Panc1 (cell line): ENCODE measurements around the gene FDXACB1.

ENCODE experiments used
- CTCF ChIP-seq: fragments of 450-650 bp; IDR thresholded peaks from 2 replicates; pipeline ENCODE4 v1.5.1; 2017; ENCODE audit warnings: mild to moderate bottlenecking
- POLR2AphosphoS5 ChIP-seq: IDR thresholded peaks from 2 replicates; pipeline ENCODE4 v1.6.1; 2012; ENCODE audit warnings: mild to moderate bottlenecking, low read depth, low read length, moderate library complexity

GRCh38 chr11:111886844-111887243, 7.9 kb upstream of the FDXACB1 start:
- no peak for TF ChIP-seq CTCF
- no peak for TF ChIP-seq POLR2AphosphoS5
